ENCODE data around the gene ETFA. TPM values are rescaled to one million over a fixed set of nuclear protein-coding genes. Genes with fewer than 3 reads are reported as not detected.

The ETFA gene
- total RNA-seq, 1 experiment from 2014 or later = 157 TPM

DNA sequence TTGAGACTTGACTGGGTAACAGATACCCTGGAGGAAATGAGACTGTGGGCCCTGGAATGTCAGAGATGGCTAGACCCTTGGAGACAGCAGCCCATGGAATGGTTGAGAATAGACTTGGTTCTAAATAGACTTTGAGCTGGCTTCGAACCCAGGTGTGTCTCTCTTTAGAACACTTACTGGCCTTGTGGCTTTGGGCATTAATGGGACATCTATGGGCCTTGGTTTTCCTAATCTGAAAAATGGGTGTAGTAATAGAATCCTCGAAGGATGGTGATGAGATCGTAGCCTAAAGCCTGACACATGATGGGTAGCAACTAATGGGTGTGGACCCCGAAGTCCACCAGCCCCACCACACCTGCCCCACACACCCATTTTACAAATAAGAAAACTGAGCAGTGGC is 132.2 kb downstream of the ETFA start:
- in situ Hi-C loops (cut with HindIII; ENCODE audit: low pct_unique_long_range_greater_than_20kb, low sequenced_read_pairs) = no loop called here
- DNase-seq (ENCODE audit: low read depth, low spot score) = no peak

DNA sequence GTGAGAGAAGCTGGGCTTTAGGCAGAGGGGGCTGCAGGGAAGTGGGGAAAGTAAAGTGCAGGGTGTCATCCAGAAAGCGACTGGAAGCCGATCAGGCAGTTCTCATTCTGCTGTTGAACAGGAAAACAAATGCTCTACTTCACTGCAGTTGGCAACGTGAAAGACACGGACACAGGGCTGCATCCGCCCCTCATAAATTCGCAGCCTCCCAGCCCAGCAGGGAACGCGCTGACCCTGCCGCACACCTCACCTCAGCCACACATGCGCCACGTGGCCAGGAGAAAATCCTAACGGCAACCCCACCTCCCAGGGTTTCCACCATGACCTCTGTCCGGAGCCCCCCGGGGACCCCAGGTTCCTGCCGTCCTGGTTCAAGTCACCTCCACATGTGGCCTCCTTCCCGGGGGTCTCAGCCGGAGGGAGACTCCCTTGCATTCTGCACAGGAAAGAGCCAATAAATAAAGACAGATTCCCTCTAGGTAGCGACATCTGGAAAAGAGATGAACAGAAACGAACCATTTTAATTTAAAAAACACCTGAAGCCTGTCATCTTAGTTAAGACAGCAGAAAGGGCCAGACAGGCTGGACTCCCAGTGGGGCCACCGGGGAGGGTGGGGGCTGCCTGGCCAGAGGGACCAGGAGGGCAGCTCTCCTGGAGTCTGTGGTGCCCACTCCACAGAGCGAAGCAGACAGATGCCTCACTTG is 132.8 kb downstream of the ETFA start:
- no peak for DNase-seq (ENCODE audit: low read depth, low spot score)
- in situ Hi-C loops (cut with HindIII; ENCODE audit: low pct_unique_long_range_greater_than_20kb, low sequenced_read_pairs) = no loop called here

DNA sequence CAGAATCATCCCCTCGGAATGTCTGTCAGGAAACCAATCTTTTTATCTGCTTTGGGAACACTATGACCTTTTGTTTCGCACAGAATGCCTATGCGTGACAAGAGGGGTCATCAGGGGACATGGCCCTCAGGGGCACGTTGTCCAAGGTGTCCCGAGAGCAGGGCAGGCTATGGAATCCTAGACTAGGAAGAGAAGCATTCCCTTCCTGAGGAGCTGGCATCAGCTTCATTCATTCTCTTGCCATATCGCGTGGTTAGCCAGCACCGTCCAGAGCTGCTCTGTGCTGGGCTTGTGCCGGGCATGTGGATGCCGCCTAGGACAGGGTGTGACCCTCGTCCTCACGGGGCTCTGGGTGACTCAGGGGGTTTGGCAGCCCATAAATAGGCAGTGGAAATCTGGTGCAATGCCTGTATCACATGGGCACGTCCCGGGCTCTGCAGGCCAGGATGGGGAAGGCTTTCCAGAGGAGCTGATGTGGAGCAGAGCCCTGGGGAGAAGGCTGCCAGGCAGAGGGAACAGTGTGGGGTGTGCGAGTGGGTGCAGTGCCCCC is 133.7 kb downstream of the ETFA start:
- DNase-seq (ENCODE audit: low read depth, low spot score) = peak; percentile 50
- in situ Hi-C loops (cut with HindIII; ENCODE audit: low pct_unique_long_range_greater_than_20kb, low sequenced_read_pairs) = no loop called here

DNA sequence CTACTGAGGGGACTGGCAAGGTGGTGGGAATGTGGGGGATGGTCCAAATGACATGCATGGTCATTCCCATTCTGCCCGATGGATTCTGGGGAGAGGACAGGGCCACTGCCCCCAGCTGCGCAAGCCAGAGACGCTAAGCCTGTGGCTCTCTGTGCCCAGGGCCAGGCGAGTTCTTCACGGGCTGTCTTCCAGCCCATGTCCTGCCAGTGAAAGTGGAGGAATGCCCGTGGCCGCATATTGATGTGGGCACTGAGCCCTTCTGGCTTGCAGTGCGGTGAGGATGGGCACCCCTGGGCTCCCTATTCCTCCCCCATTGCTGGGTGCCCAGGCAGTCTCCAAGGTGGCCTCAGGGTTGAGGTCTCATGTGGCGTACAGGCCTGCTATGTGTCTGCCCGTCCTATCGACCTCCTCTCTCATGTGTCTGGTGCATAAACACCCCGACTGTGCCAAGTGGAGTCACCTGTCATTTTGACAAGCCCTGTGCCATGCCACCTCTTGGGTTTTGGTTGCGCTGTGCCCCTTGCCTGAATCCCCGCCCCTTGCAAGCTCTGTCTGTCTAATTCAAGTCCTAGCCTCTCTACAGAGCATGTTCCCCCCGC is 134.7 kb downstream of the ETFA start:
- in situ Hi-C loops (cut with HindIII; ENCODE audit: low pct_unique_long_range_greater_than_20kb, low sequenced_read_pairs) = no loop called here
- no peak for DNase-seq (ENCODE audit: low read depth, low spot score)

DNA sequence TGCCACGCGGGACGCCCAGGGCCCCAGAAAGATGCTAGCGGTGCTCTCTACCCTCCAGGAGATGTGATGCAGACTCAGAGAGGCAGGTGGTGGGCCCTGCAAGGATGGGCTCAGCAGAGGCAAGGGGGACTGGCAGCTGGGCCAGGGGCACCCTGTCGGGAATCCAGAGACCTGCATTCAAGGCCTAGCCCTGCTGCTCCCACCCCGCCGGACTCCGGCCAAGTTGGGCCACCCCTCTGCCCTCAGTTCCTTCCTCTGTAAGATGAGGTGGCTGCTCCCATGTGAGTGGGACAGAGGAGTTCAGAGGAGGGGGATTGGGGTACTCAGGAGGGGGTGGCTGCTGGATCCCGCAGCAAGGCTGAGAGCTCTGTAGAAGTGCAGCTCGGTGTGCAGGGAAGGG is 135.2 kb downstream of the ETFA start:
- in situ Hi-C loops (cut with HindIII; ENCODE audit: low pct_unique_long_range_greater_than_20kb, low sequenced_read_pairs) = no loop called here
- no peak for DNase-seq (ENCODE audit: low read depth, low spot score)

DNA sequence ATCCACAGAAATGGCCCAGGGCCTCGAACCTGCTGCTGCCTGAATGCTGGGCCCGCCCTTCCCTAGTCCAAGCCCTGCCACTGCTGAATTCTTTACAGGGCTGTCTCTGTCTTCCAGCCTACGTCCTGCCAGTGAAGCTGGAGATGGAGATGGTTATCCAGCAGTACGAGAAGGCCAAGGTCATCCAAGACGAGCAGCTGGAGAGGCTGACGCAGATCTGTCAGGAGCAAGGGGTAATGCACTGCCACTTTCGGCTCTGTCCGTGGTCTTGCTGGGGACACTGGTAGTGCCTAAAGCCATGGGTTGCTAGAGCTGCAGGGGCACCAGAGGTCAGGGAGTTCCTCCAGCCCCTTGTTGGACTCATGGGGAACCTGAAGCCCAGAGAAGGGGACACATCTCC is 135.8 kb downstream of the ETFA start:
- in situ Hi-C loops (cut with HindIII; ENCODE audit: low pct_unique_long_range_greater_than_20kb, low sequenced_read_pairs) = no loop called here
- DNase-seq (ENCODE audit: low read depth, low spot score) = no peak

DNA sequence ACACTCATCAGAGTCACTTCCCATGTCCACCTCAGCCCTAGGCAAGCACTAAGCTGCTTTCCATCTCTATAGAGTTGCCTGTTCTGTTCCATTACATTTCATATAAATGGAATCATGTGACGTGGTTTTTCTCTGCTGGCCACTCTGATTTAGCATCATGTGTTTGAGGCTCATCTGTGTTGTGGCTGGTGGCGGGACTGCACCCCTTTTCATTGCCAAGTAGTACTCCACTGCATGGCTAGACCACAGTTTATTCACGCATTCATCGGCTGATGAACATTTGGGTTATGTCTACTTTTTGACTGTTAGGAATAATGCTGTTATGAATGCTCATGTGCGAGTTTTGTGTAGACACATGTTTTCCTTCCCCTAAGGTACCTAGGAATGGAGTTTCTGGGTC is 136.6 kb downstream of the ETFA start:
- DNase-seq (ENCODE audit: low read depth, low spot score) = no peak
- in situ Hi-C loops (cut with HindIII; ENCODE audit: low pct_unique_long_range_greater_than_20kb, low sequenced_read_pairs) = no loop called here

DNA sequence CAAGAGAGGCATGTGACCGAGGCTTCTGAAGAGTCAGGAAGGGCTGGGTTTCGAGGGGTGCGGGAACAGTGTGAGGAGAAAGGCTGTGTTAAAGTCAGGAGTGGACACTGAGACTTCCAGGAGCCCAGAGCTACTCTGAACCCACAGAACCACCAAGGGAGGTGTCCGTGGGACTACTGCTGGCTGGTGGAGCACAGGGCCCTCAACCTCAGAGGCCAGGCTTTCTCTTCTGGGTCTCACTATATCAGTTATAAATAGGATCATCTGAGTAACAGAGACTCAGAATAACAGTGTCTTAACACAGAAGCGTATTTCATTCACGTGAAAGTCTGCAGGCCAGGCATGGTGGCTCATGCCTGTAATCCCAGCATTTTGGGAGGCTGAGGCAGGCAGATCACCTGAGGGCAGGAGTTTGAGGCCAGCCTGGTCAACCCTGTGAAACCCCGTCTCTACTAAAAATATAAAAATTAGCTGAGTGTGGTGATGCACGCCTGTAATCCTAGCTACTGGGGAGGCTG is 137.9 kb downstream of the ETFA start:
- in situ Hi-C loops (cut with HindIII; ENCODE audit: low pct_unique_long_range_greater_than_20kb, low sequenced_read_pairs) = no loop called here
- DNase-seq (ENCODE audit: low read depth, low spot score) = no peak

DNA sequence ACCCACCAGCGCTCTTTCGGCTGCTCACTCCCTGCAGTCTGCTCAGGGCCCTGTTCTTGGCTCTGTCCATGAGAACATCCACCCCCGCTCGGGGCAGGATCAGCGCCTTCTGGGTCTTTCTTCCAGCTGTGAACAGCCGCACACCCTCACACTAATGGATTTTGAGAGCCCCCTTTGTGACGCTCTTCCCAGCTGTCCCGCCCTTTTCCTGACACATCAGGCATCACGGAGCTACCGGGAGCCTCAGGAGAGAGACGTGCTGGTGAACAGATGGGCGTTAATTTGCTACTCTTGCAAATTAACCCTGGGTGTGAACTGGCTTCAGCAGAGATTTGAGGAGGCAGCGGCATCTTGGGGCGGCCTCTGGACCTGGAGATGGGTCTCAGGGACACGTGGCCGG is 138.5 kb downstream of the ETFA start:
- DNase-seq (ENCODE audit: low read depth, low spot score) = no peak
- in situ Hi-C loops (cut with HindIII; ENCODE audit: low pct_unique_long_range_greater_than_20kb, low sequenced_read_pairs) = no loop called here

DNA sequence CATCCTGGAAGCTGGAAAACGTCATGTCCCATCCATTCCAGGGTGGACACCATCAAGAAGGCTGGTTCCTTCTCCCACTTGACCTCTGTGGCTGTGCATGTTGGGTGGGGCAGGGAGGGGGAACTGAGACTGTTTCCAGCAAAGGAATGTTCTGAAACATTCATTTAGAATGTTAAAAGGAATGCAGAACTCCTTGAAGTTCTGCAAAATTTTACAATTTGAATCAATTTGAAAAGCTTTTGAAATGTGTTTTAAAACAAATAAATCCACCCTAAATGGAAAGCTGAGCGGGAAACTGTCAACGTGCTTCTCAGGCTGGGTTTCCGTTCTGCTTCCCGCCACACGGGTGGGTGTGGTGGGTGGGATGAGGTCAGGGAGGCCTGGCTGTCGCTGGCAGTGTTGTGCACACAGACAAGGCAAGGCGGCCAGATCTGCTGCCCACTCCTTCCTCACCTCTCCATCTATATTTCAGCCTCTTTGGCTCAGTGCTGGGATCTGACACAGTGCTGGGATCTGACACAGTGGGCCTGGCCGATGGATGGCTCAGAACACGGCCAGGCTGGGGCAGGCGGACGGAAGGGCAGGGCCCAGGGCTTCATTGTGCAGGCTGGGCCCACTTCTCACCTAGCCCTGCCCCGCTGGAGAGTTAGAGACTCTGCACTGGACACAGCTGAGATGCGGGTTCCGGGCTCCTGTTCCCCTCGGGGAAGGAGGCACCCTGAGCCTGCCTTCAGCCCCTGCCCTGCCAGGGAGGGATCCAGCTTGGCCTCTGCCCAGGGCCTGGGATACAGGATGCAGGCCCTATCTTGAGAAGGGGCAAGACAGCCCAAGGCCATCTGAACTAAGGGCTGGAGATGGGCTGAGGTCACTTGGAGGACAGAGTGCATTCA is 141.1 kb downstream of the ETFA start:
- in situ Hi-C loops (cut with HindIII; ENCODE audit: low pct_unique_long_range_greater_than_20kb, low sequenced_read_pairs) = no loop called here
- DNase-seq (ENCODE audit: low read depth, low spot score) = no peak

DNA sequence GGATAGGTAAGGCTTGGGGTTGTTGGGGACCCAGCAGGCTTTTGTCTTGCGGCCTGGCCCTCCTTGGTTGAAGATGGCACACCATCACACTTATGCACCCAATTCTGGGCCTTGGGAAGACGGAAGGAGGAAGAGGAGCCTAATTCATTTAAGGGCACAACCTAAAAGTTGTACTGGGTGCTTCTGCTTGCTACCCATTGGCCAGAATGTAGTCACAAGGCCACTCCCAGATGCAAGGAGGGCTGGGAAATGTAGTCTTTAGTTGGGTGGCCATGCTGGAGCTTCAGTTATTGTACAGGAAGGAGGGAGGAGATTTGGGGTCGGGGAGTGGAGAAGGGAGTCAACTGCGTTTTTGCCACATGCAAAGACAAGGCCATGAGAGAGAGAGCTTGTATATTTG is 142.3 kb downstream of the ETFA start:
- DNase-seq (ENCODE audit: low read depth, low spot score) = peak; percentile 55
- in situ Hi-C loops (cut with HindIII; ENCODE audit: low pct_unique_long_range_greater_than_20kb, low sequenced_read_pairs) = no loop called here

DNA sequence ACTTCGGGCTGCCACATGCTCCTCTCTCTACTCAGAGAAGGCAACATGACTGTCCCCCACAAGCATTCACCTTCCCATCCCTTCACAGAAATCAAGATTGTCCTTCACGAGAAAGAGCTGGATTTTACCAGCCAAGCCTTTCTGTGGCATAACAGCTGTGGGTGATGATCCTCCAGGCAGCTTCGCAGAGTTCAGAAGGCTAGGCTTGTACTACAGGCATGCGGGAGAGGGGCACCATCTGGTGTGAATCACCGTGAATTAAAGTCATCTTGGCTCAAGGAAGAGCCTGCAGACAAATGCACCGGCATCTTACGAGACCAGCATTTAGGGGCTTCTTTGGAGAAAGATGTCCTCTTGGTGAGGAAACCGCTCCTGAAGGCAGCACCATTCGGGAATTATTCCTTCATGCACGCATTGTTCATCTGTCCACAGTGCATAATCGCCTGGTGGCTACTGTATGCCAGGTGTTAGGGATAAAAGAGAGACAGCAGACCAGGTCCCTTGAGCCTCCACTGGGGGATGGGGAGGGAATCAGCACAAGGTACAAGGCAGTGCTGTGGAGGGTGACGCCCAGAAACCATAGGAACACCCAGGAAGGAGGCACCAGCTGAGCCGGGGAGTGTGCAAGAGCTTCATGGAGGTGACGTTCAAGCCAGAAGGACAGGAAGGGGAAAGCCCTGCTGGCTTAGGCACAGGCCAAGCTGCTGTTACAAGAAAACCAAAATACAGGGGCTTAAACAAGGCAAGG is 142.9 kb downstream of the ETFA start:
- in situ Hi-C loops (cut with HindIII; ENCODE audit: low pct_unique_long_range_greater_than_20kb, low sequenced_read_pairs) = no loop called here
- DNase-seq (ENCODE audit: low read depth, low spot score) = no peak

DNA sequence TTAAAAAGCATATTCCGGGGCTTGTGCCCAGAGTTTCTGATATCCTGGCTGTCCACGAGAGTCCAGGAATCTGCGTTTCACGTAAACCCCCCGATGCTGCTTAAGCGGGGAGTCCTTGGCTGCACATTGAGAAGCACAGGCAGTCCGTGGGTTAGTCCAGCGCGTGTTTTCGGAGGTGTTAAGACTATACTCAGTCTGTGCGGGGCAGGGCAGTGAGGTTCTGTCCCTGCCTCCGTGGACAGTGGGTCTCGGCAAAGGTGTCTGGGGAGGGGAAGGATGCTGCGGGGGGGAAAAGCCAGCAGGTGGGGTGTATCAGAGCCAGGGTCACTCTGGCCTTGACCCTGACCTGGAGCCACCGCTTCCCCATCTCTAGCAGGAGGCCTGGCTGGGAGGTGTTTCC is 145.3 kb downstream of the ETFA start:
- DNase-seq (ENCODE audit: low read depth, low spot score) = no peak
- in situ Hi-C loops (cut with HindIII; ENCODE audit: low pct_unique_long_range_greater_than_20kb, low sequenced_read_pairs) = no loop called here

Other genes starting within 250 kb of the ETFA start
- gene ISL2, start 25.3 kb upstream of the ETFA start, total RNA-seq (2014; rRNA removed; shearing (Covaris generic)) = 0.11 TPM in 1 of 2 replicates, not detected in the other

Measured in SK-MEL-5 (cell line).